Measurements from ENCODE around the gene CIAO1. TPM values are rescaled to one million over a fixed set of nuclear protein-coding genes. Genes with fewer than 3 reads are reported as not detected.

CIAO1 gene
- total RNA-seq, 2 experiments from 2014 or later: 55.4 to 55.6 TPM

GRCh38 chr2:96258166-96259022, 7.6 kb upstream of the CIAO1 start:
- intact Hi-C loops (cut with DNase I, micrococcal nuclease): no loop called here
- Mint-ChIP-seq H3K4me3 (no peak overlapping the region), H3K27me3 (no peaks in the 10 kb centered on the region), H3K36me3 (ENCODE audit: low read depth) (peaks cover 85% of the 10 kb centered on the region), H3K27ac (peak overlapping the region; percentile 71), H3K4me1 (ENCODE audit: low read depth) (peaks cover 78% of the 10 kb centered on the region), H3K9me3 (no peaks in the 10 kb centered on the region)
- H3K36me3 ChIP-seq (ENCODE audit: insufficient read depth, low read length): peaks cover 60% of the 10 kb centered on the region
- peaks cover 68% of the 10 kb centered on the region for H3K4me1 ChIP-seq (ENCODE audit: insufficient read depth, low read length)
- H3K9me3 ChIP-seq (ENCODE audit: control insufficient read depth in 1 of 2, insufficient read depth in 1 of 2, low read length in 2 of 2): no peaks in the 10 kb centered on the region
- H3K27ac ChIP-seq (ENCODE audit: low read depth in 1 of 2, low read length in 2 of 2): no peak overlapping the region
- TF ChIP-seq CTCF (IDR thresholded peaks at IDR 0.05): no peak
- ChIA-PET CTCF (no interaction called here), POLR2A (interaction anchor here (0.6 to 1.1 kb wide), 2 partner anchors 13 to 50 kb away, joined by 3 to 4 read pairs; no protein-coding TSS in a partner anchor)
- no peak overlapping the region for H3K4me3 ChIP-seq (ENCODE audit: low read length)
- DNase-seq (peak in 2 of 14 experiments; percentile 35 to 47), ATAC-seq (ENCODE audit: poor library complexity) (no peak)
- H3K27me3 ChIP-seq (ENCODE audit: control insufficient read depth in 1 of 2, insufficient read depth in 2 of 2, low read length in 2 of 2): no peaks in the 10 kb centered on the region

GRCh38 chr2:96259497-96259921, 6.5 kb upstream of the CIAO1 start:
- ATAC-seq (ENCODE audit: poor library complexity): no peak
- ChIA-PET POLR2A (interaction anchor here (0.6 to 1.1 kb wide), 3 partner anchors 12 to 51 kb away, joined by 3 to 5 read pairs (median 4); partner anchors contain the start of gene STARD7), CTCF (no interaction called here)
- Mint-ChIP-seq H3K4me3 (peak overlapping the region; percentile 15), H3K36me3 (ENCODE audit: low read depth) (peaks cover 85% of the 10 kb centered on the region), H3K27ac (peak overlapping the region; percentile 71), H3K27me3 (no peaks in the 10 kb centered on the region), H3K4me1 (ENCODE audit: low read depth) (peaks cover 81% of the 10 kb centered on the region), H3K9me3 (no peaks in the 10 kb centered on the region)
- Histone ChIP-seq H3K27me3 (ENCODE audit: control insufficient read depth in 1 of 2, insufficient read depth in 2 of 2, low read length in 2 of 2) (no peaks in the 10 kb centered on the region), H3K4me1 (ENCODE audit: insufficient read depth, low read length) (peaks cover 79% of the 10 kb centered on the region), H3K4me3 (ENCODE audit: low read length) (no peak overlapping the region), H3K9me3 (ENCODE audit: control insufficient read depth in 1 of 2, insufficient read depth in 1 of 2, low read length in 2 of 2) (no peaks in the 10 kb centered on the region), H3K27ac (ENCODE audit: low read depth in 1 of 2, low read length in 2 of 2) (no peak overlapping the region), H3K36me3 (ENCODE audit: insufficient read depth, low read length) (peaks cover 57% of the 10 kb centered on the region)
- intact Hi-C loops (cut with DNase I, micrococcal nuclease): no loop called here
- TF ChIP-seq CTCF (IDR thresholded peaks at IDR 0.05): no peak
- DNase-seq: no peak

GRCh38 chr2:96260387-96261260, 5.4 kb upstream of the CIAO1 start:
- ATAC-seq (ENCODE audit: poor library complexity) (peak; percentile 56), DNase-seq (peak in 8 of 14 experiments; percentile 16 to 70 (median 34))
- H3K4me3 Mint-ChIP-seq: peak overlapping the region; percentile 23
- H3K36me3 Mint-ChIP-seq (ENCODE audit: low read depth): peaks cover 78% of the 10 kb centered on the region
- H3K9me3 ChIP-seq (ENCODE audit: control insufficient read depth in 1 of 2, insufficient read depth in 1 of 2, low read length in 2 of 2): no peaks in the 10 kb centered on the region
- no peaks in the 10 kb centered on the region for H3K27me3 Mint-ChIP-seq
- peaks cover 76% of the 10 kb centered on the region for H3K4me1 Mint-ChIP-seq (ENCODE audit: low read depth)
- ChIA-PET POLR2A (interaction anchor here (1.1 to 1.2 kb wide), 2 partner anchors 52 to 96 kb away, joined by 3 to 5 read pairs; partner anchors contain the start of gene STARD7), CTCF (interaction anchor here (0.6 kb wide), 1 partner anchor 456 kb away, joined by 3 read pairs; no protein-coding TSS in a partner anchor)
- H3K4me1 ChIP-seq (ENCODE audit: insufficient read depth, low read length): peaks cover 80% of the 10 kb centered on the region
- H3K9me3 Mint-ChIP-seq: no peaks in the 10 kb centered on the region
- H3K27ac Mint-ChIP-seq: peak overlapping the region; percentile 71
- peaks cover 47% of the 10 kb centered on the region for H3K36me3 ChIP-seq (ENCODE audit: insufficient read depth, low read length)
- intact Hi-C loops (cut with DNase I, micrococcal nuclease): loop anchor here in 1 of 2 experiments (10.0 kb wide), 1 partner anchor 266 kb away; the partner anchor contains the start of gene ANKRD36C
- no peak for TF ChIP-seq CTCF (IDR thresholded peaks at IDR 0.05)
- no peak overlapping the region for H3K4me3 ChIP-seq (ENCODE audit: low read length)
- H3K27me3 ChIP-seq (ENCODE audit: control insufficient read depth in 1 of 2, insufficient read depth in 2 of 2, low read length in 2 of 2): no peaks in the 10 kb centered on the region
- H3K27ac ChIP-seq (ENCODE audit: low read depth in 1 of 2, low read length in 2 of 2): peak overlapping the region in 1 of 2 donors; percentile 32
